Karpas-422 (cell line): ENCODE data around the gene RSPO1. TPM values are rescaled to one million over a fixed set of nuclear protein-coding genes. Genes with fewer than 3 reads are reported as not detected.

Experiments
- DNase-seq: peaks from one replicate; pipeline ENCODE4 v3.0.0-alpha.2; 2015
- H2AFZ ChIP-seq: fragments of 200-600 bp; sonication (generic); 2 replicates; pipeline ENCODE4 v1.6.1; 2014; ENCODE audit warnings: antibody characterized with exemption, low read length, mixed read lengths
- H3K27ac ChIP-seq: fragments of 200-600 bp; sonication (generic); 2 replicates; pipeline ENCODE4 v1.5.1; 2014; ENCODE audit warnings: mild to moderate bottlenecking, low read length, moderate library complexity
- H3K27me3 ChIP-seq: fragments of 200-600 bp; sonication (generic); 2 replicates; pipeline ENCODE4 v1.6.1; 2014; ENCODE audit warnings: low read length, mixed read lengths
- H3K36me3 ChIP-seq: fragments of 200-600 bp; sonication (generic); 2 replicates; pipeline ENCODE4 v1.6.1; 2014; ENCODE audit warnings: low read length, mixed read lengths; ENCODE audit not compliant: insufficient read depth
- H3K4me1 ChIP-seq: fragments of 200-600 bp; sonication (generic); 2 replicates; pipeline ENCODE4 v1.6.1; 2014; ENCODE audit warnings: mild to moderate bottlenecking, low read length, mixed read lengths
- H3K4me2 ChIP-seq: fragments of 200-600 bp; sonication (generic); 2 replicates; pipeline ENCODE4 v1.6.1; 2014; ENCODE audit warnings: low read length, low read depth, mild to moderate bottlenecking; ENCODE audit not compliant: poor library complexity, severe bottlenecking
- H3K4me3 ChIP-seq: fragments of 200-600 bp; sonication (generic); 2 replicates; pipeline ENCODE4 v1.5.1; 2014; ENCODE audit warnings: mild to moderate bottlenecking, antibody characterized with exemption, low read length, mixed read lengths
- H3K79me2 ChIP-seq: fragments of 200-600 bp; sonication (generic); 2 replicates; pipeline ENCODE4 v1.6.1; 2014; ENCODE audit warnings: mild to moderate bottlenecking, low read length, mixed read lengths
- H3K9ac ChIP-seq: fragments of 200-600 bp; sonication (generic); 2 replicates; pipeline ENCODE4 v1.6.0; 2014; ENCODE audit warnings: low read length
- H3K9me2 ChIP-seq: fragments of 200-600 bp; sonication (generic), shearing (Covaris generic); replicated peaks from 2 replicates; pipeline ENCODE4 v1.6.0; 2014; ENCODE audit warnings: mild to moderate bottlenecking, low read length, moderate library complexity; ENCODE audit not compliant: insufficient read depth
- H3K9me3 ChIP-seq: fragments of 300-700, 200-600 bp; sonication (generic); 2 replicates; pipeline ENCODE4 v1.6.1; 2014; ENCODE audit warnings: low read length, mixed read lengths
- H4K20me1 ChIP-seq: fragments of 200-600 bp; sonication (generic); 2 replicates; pipeline ENCODE4 v1.6.1; 2014; ENCODE audit warnings: mild to moderate bottlenecking, antibody characterized with exemption, low read length, low read depth; ENCODE audit not compliant: insufficient read depth
- total RNA-seq: library from RNA; depleted of rRNA; stranded (reverse); fragments of >200 nt; shearing (Covaris generic); gene quantifications from 2 replicates; pipeline ENCODE4 v1.2.3, GENCODE V29; 2014; ENCODE audit warnings: low replicate concordance

The RSPO1 gene
- total RNA-seq, 1 experiment from 2014 or later, result not detected

DNA sequence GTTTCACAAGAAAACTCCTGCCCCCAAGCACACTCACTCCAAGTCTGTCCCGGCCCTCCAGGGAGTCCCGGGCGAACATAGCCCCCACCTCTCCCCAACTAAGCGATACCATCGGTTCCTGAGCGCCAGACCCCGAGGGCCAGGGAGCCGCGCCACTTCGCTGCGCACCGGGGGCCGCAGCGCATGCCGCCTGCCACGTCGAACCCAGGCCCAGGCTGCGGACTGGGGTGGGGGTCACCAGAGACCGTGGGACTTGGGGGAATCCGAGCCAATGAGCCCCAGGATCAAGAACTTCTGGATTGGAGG lies 801 bp downstream of the RSPO1 start:
- no peaks in the 10 kb centered on the region for H4K20me1 ChIP-seq
- no peak overlapping the region for H2AFZ ChIP-seq
- no peak for DNase-seq

DNA sequence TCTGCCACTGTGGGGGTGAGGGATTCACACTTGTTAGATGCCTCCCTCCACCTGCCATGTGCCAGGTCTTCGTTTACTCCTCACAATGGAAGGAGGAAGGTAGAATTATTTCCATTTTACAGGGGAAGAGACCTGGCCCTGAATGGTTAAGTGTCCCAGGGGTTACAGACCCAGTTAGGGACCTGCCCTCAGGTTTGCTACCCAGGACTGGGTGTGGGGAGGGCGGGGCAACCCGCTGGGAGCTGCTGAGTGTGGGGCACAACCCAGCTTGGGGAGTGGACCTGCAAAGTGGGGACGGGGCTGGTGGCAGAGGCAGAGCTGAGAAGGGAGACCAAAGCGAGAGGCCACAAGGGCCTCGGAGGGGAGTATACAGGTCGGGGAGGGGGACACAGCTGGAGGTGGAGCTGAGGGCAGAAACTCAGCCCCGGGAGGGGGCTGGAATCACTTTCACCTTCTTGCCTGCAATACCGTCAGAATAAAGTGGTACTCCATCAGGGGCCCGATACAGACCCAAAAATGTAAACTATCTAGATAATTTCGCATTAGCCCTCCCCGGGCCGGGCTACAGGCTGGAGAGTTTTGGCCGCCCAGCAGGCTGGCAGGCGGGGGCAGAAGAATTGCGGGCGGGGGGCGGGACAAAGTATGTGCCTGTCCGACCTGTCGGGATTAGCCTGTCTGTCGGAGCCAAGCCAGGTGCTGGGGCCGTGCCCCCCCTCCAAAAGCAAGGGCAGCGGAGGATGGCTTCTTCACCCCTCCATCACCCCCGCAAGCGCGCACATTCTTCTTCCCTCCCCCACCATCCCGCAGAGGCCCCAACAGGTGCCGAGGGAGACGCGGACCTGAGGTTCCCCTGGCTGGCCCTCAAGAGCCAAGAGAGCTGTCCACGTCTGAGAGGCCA lies 1.4 kb downstream of the RSPO1 start:
- Histone ChIP-seq H3K9ac (no peak overlapping the region), H3K9me2 (no peaks in the 10 kb centered on the region), H3K27me3 (no peaks in the 10 kb centered on the region; the same call in 1 of the 2 replicates), H3K4me1 (peaks cover 13% of the 10 kb centered on the region), H3K9me3 (no peaks in the 10 kb centered on the region), H3K36me3 (no peaks in the 10 kb centered on the region), H3K4me3 (no peak overlapping the region), H3K4me2 (no peak overlapping the region), H3K79me2 (no peaks in the 10 kb centered on the region), H3K27ac (no peak overlapping the region), H2AFZ (no peak overlapping the region), H4K20me1 (no peaks in the 10 kb centered on the region)
- DNase-seq, result no peak

More for the DNA sequence above, 801 bp downstream of the RSPO1 start:
- Histone ChIP-seq H3K27me3 (no peaks in the 10 kb centered on the region; the same call in 1 of the 2 replicates), H3K9me3 (no peaks in the 10 kb centered on the region), H3K9me2 (no peaks in the 10 kb centered on the region), H3K4me1 (peaks cover 13% of the 10 kb centered on the region), H3K9ac (no peak overlapping the region), H3K36me3 (no peaks in the 10 kb centered on the region), H3K79me2 (no peaks in the 10 kb centered on the region), H3K27ac (no peak overlapping the region), H3K4me3 (no peak overlapping the region), H3K4me2 (no peak overlapping the region)

DNA sequence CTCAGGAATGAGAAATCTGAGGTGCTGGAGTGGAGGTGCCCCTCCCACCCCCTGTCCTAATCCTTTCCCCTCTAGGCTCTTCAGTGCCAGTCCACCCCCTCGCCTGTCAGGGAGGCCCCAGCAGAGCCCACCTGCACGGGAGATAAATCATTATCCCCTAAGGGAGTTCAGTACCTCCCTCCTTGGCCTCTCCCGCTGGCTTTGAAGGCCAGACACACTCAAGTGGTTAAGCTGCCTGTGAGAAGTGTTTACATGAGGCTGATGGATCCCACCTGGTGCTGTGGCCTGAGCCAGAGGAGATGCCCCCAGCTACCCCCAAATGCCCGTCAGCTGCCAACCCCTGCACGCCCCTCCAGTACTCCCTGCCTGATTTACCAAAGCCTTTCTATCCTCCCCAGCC lies 3.7 kb downstream of the RSPO1 start:
- no peak overlapping the region for H3K27ac ChIP-seq
- no peaks in the 10 kb centered on the region for H3K9me2 ChIP-seq
- DNase-seq, result no peak
- H4K20me1 ChIP-seq, result no peaks in the 10 kb centered on the region
- H3K36me3 ChIP-seq, result no peaks in the 10 kb centered on the region
- H2AFZ ChIP-seq, result no peak overlapping the region
- H3K4me3 ChIP-seq, result no peak overlapping the region
- H3K79me2 ChIP-seq, result no peaks in the 10 kb centered on the region
- H3K4me1 ChIP-seq, result peaks cover 13% of the 10 kb centered on the region
- no peaks in the 10 kb centered on the region for H3K9me3 ChIP-seq
- no peaks in the 10 kb centered on the region; the same call in 1 of the 2 replicates for H3K27me3 ChIP-seq
- H3K9ac ChIP-seq, result no peak overlapping the region
- H3K4me2 ChIP-seq, result no peak overlapping the region

DNA sequence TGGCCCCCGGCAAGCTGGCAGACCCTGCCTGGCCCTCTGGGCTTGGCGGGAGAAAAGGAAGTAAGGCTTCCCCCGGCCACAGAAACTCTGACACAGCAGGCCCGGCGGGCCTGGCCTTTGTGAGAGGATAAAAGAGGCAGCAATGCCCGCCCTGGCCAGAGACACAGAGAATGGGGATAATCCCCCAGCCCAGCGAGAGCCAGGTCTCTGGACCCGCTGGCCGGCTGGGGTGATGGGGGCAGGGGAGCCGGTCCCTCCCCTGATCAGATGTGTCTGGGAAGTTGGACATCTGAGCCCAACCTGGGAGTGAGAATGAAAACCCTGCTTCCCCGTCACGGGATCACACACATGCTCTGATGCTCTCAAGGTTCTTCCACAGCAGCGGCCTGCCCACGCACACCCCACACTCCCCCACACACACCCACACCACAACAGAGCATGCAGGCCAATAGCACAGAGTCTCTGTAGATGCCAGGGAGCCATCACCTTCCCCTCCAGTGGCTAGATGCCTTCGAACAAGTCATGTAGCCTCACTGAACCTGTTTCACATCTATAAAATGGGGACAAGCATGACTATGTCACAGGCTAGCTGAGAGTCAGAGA lies 4.2 kb downstream of the RSPO1 start:
- Histone ChIP-seq H3K4me2 (no peak overlapping the region), H3K79me2 (no peaks in the 10 kb centered on the region), H3K9me2 (no peaks in the 10 kb centered on the region), H3K4me3 (no peak overlapping the region), H3K9me3 (no peaks in the 10 kb centered on the region), H3K4me1 (peaks cover 13% of the 10 kb centered on the region), H3K9ac (no peak overlapping the region), H4K20me1 (no peaks in the 10 kb centered on the region), H3K27me3 (no peaks in the 10 kb centered on the region; the same call in 1 of the 2 replicates), H3K36me3 (no peaks in the 10 kb centered on the region), H3K27ac (no peak overlapping the region), H2AFZ (no peak overlapping the region)
- DNase-seq, result no peak

DNA sequence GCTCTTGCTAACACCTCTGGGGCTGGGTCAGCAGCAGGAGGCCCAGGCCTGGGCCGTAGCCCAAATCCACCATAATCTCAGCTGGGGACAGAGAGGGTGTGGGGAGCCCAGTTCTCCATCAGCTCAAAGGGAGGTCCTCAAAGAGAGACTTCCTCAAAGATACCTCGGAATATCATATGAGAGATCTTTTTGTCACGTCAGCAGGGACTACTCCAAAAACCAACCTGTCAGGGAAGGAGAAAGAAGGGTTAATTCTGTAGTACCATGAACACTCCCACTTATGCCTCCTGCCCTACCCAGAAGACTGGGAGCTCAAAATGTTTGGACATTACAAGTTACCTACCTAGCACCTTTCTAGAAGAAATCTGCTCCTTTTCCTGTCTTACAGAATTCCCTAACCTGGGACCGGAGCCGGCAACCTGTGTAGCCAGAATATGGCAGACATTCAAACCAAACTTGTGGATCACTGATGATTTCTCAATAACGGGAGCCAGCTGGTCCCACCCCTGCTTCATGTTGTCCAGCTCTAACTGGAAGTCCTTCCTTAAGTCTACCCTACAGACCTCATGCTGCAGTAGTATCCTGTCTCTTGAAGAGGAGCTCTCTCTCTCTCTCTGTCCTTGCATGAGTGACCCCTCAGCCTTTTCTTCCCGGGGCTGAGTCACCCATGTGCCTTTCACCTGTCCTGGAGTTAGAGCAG lies 4.8 kb downstream of the RSPO1 start:
- no peaks in the 10 kb centered on the region for H3K9me3 ChIP-seq
- H3K27ac ChIP-seq, result no peak overlapping the region
- no peaks in the 10 kb centered on the region for H3K9me2 ChIP-seq
- no peak for DNase-seq
- H3K4me1 ChIP-seq, result peaks cover 13% of the 10 kb centered on the region
- H3K4me3 ChIP-seq, result no peak overlapping the region
- no peak overlapping the region for H2AFZ ChIP-seq
- H3K27me3 ChIP-seq, result no peaks in the 10 kb centered on the region; the same call in 1 of the 2 replicates
- no peak overlapping the region for H3K4me2 ChIP-seq
- no peaks in the 10 kb centered on the region for H3K36me3 ChIP-seq
- H3K79me2 ChIP-seq, result no peaks in the 10 kb centered on the region
- H3K9ac ChIP-seq, result no peak overlapping the region
- H4K20me1 ChIP-seq, result no peaks in the 10 kb centered on the region

DNA sequence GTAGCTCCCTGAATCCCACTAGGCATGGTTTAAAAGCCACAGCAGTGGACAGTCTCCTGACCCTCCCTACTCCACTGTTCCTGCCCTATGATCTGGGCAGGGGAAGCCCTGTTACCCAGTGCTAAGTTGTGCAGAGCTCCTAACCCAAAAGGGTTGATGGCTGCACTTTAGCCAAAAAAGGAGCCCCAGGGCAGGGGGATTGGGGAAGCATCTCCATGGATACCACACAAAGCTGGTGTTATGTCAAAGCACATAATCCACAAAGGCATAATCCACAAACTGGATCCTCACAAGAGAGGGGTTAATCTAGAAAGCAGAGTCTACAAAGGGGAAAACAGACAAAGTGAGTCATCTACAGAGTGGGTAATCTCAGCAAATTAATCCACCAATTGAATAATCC lies 5.7 kb downstream of the RSPO1 start:
- H3K9me3 ChIP-seq, result no peaks in the 10 kb centered on the region
- no peak overlapping the region for H2AFZ ChIP-seq
- H3K4me2 ChIP-seq, result no peak overlapping the region
- no peaks in the 10 kb centered on the region for H4K20me1 ChIP-seq
- H3K27me3 ChIP-seq, result no peaks in the 10 kb centered on the region; the same call in 1 of the 2 replicates
- no peak overlapping the region for H3K27ac ChIP-seq
- H3K79me2 ChIP-seq, result no peaks in the 10 kb centered on the region
- no peaks in the 10 kb centered on the region for H3K36me3 ChIP-seq
- H3K4me3 ChIP-seq, result no peak overlapping the region
- H3K4me1 ChIP-seq, result peaks cover 13% of the 10 kb centered on the region
- DNase-seq, result no peak
- H3K9ac ChIP-seq, result no peak overlapping the region
- H3K9me2 ChIP-seq, result no peaks in the 10 kb centered on the region

DNA sequence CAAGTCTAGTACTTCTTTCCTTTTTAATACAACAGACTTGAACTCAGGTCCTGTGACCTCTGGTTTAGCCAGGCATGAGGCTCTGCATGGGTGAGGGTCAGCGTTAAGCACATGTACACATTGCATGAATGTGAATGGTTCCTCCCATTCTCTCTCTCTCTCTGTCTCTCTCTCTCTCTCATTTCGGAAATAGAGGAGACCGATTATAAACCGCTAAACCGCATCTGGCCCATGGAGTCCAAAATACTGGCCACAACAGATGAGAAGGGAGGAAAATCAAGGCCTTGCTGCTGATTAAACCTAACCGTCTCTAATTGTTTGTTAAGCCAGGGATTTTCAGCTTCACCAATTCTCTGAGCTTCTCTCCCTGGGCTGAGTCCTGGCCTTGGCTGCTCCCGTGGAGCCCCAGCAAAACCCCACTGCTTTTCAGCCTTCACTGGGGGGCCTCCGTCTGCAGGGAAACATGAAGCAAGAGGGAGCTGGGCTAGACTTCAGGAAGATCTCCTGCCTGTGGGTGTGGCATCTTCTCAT lies 6.6 kb downstream of the RSPO1 start:
- Histone ChIP-seq H3K9me2 (no peaks in the 10 kb centered on the region), H3K9ac (no peak overlapping the region), H3K4me3 (no peak overlapping the region), H3K27ac (no peak overlapping the region), H3K4me2 (no peak overlapping the region), H3K36me3 (no peaks in the 10 kb centered on the region), H2AFZ (no peak overlapping the region), H3K9me3 (no peaks in the 10 kb centered on the region), H3K27me3 (no peaks in the 10 kb centered on the region; the same call in 1 of the 2 replicates), H3K4me1 (peaks cover 13% of the 10 kb centered on the region), H4K20me1 (no peaks in the 10 kb centered on the region), H3K79me2 (no peaks in the 10 kb centered on the region)
- DNase-seq, result no peak

DNA sequence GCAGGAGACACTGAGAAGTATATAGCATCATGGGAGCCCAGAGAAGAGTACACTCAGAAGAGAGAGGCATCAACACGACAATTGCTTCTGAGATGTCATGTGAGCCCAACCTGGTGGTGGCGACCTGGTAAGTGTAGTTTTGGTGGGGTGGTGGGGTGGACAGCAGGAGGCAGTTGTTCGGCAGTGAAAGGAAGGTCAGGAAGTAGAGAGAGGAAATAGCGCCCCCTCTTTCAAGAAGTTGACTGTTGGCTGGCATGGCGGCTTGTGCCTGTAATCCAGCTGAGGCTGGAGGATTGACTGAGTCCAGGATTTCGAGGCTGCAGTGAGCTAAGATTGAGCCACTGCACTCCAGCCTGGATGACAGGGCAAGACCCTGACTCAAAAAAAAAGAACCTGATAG lies 12.6 kb downstream of the RSPO1 start:
- Histone ChIP-seq H3K27ac (no peak overlapping the region), H3K79me2 (no peaks in the 10 kb centered on the region), H3K27me3 (no peaks in the 10 kb centered on the region), H3K9me2 (no peaks in the 10 kb centered on the region), H3K36me3 (no peaks in the 10 kb centered on the region), H3K9ac (no peak overlapping the region), H3K4me2 (no peak overlapping the region), H4K20me1 (no peaks in the 10 kb centered on the region), H3K9me3 (no peaks in the 10 kb centered on the region), H2AFZ (no peak overlapping the region), H3K4me1 (no peaks in the 10 kb centered on the region), H3K4me3 (no peak overlapping the region)
- DNase-seq, result no peak
